Panc1 (cell line): ENCODE results near the gene SLC4A4.

Source experiments
- POLR2AphosphoS5 ChIP-seq: IDR thresholded peaks from 2 replicates; pipeline ENCODE4 v1.6.1; 2012; ENCODE audit warnings: mild to moderate bottlenecking, low read depth, low read length, moderate library complexity
- TF ChIP-seq, protein P1 (sequence below): fragments of 450-650 bp; IDR thresholded peaks from 2 replicates; pipeline ENCODE4 v1.5.1; 2017; ENCODE audit warnings: mild to moderate bottlenecking
- TF ChIP-seq, protein P2 (sequence below), 2 experiments: IDR thresholded peaks; 2 replicates each; pipeline ENCODE4 v1.6.1; 2011 to 2012; ENCODE audit warnings: low read depth in 2 of 2, control low read depth in 1 of 2, low read length in 1 of 2, mild to moderate bottlenecking in 1 of 2, moderate library complexity in 1 of 2; ENCODE audit not compliant: insufficient read depth in 1 of 2

DNA sequence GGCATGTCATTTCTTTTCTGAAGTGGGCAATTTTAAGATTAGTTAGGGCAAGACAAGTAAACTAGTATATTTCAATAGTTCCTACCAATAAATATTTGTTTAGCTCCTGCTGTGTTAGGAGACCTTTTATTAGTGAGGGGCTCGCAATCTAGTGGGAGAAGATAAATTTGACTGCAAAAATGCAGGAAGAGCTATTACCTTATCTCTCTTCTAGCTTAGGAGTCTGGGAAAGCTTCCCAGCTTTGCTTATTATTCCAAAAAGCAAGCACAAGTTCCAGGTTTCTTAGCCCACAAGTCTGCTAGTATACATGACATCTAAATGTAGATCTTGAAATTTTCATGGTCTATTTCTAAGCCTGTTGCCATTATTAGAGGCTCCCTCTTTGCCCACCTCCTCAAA lies 254.0 kb downstream of the SLC4A4 start:
- TF ChIP-seq, protein P1, sequence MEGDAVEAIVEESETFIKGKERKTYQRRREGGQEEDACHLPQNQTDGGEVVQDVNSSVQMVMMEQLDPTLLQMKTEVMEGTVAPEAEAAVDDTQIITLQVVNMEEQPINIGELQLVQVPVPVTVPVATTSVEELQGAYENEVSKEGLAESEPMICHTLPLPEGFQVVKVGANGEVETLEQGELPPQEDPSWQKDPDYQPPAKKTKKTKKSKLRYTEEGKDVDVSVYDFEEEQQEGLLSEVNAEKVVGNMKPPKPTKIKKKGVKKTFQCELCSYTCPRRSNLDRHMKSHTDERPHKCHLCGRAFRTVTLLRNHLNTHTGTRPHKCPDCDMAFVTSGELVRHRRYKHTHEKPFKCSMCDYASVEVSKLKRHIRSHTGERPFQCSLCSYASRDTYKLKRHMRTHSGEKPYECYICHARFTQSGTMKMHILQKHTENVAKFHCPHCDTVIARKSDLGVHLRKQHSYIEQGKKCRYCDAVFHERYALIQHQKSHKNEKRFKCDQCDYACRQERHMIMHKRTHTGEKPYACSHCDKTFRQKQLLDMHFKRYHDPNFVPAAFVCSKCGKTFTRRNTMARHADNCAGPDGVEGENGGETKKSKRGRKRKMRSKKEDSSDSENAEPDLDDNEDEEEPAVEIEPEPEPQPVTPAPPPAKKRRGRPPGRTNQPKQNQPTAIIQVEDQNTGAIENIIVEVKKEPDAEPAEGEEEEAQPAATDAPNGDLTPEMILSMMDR, result no peak
- TF ChIP-seq POLR2AphosphoS5, result no peak
- TF ChIP-seq, protein P2, sequence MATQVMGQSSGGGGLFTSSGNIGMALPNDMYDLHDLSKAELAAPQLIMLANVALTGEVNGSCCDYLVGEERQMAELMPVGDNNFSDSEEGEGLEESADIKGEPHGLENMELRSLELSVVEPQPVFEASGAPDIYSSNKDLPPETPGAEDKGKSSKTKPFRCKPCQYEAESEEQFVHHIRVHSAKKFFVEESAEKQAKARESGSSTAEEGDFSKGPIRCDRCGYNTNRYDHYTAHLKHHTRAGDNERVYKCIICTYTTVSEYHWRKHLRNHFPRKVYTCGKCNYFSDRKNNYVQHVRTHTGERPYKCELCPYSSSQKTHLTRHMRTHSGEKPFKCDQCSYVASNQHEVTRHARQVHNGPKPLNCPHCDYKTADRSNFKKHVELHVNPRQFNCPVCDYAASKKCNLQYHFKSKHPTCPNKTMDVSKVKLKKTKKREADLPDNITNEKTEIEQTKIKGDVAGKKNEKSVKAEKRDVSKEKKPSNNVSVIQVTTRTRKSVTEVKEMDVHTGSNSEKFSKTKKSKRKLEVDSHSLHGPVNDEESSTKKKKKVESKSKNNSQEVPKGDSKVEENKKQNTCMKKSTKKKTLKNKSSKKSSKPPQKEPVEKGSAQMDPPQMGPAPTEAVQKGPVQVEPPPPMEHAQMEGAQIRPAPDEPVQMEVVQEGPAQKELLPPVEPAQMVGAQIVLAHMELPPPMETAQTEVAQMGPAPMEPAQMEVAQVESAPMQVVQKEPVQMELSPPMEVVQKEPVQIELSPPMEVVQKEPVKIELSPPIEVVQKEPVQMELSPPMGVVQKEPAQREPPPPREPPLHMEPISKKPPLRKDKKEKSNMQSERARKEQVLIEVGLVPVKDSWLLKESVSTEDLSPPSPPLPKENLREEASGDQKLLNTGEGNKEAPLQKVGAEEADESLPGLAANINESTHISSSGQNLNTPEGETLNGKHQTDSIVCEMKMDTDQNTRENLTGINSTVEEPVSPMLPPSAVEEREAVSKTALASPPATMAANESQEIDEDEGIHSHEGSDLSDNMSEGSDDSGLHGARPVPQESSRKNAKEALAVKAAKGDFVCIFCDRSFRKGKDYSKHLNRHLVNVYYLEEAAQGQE (IDR thresholded peaks at IDR 0.05; ENCODE audit: insufficient read depth in 1 of 2, low read depth in 2 of 2, low read length in 1 of 2), result no peak
